H9 (cell line): ENCODE data around the gene ADI1. TPM values are rescaled to one million over a fixed set of nuclear protein-coding genes. Genes with fewer than 3 reads are reported as not detected.

Source experiments
- DNase-seq: peaks from one replicate; pipeline ENCODE4 v3.0.0-alpha.2; 2017
- H2AFZ ChIP-seq: one replicate; pipeline ENCODE4 v1.6.1; 2013; ENCODE audit warnings: mild to moderate bottlenecking, low read length, control low read depth, moderate library complexity
- H2AK5ac ChIP-seq: 2 replicates; pipeline ENCODE4 v1.6.1; 2013; ENCODE audit warnings: low read length, control low read depth, mixed read lengths; ENCODE audit not compliant: insufficient read length
- H2BK120ac ChIP-seq: one replicate; pipeline ENCODE4 v1.6.1; 2013; ENCODE audit warnings: low read depth, mild to moderate bottlenecking, low read length, control low read depth, inconsistent platforms; ENCODE audit not compliant: poor library complexity, severe bottlenecking
- H2BK12ac ChIP-seq: 2 replicates; pipeline ENCODE4 v1.6.1; 2013; ENCODE audit warnings: low read length, control low read depth, mixed read lengths, low read depth; ENCODE audit not compliant: insufficient read length
- H2BK15ac ChIP-seq: 2 replicates; pipeline ENCODE4 v1.6.1; 2013; ENCODE audit warnings: low read depth, low read length, control low read depth
- H2BK20ac ChIP-seq: one replicate; pipeline ENCODE4 v1.6.1; 2013; ENCODE audit warnings: low read depth, mild to moderate bottlenecking, low read length, control low read depth, inconsistent platforms; ENCODE audit not compliant: poor library complexity, severe bottlenecking
- H2BK5ac ChIP-seq: 2 replicates; pipeline ENCODE4 v1.6.1; 2013; ENCODE audit warnings: low read length, control low read depth, mixed read lengths; ENCODE audit not compliant: insufficient read length
- H3K14ac ChIP-seq: 2 replicates; pipeline ENCODE4 v1.6.1; 2013; ENCODE audit warnings: low read length, control low read depth; ENCODE audit not compliant: insufficient read depth
- H3K18ac ChIP-seq: 2 replicates; pipeline ENCODE4 v1.6.1; 2013; ENCODE audit warnings: low read depth, mild to moderate bottlenecking, mixed read lengths, low read length, control low read depth; ENCODE audit not compliant: insufficient read length
- H3K23ac ChIP-seq: 2 replicates; pipeline ENCODE4 v1.6.1; 2013; ENCODE audit warnings: low read length, control low read depth, mixed read lengths, low read depth; ENCODE audit not compliant: insufficient read length
- H3K23me2 ChIP-seq: 2 replicates; pipeline ENCODE4 v1.6.1; 2013; ENCODE audit warnings: low read depth, mild to moderate bottlenecking, mixed read lengths, low read length, control low read depth; ENCODE audit not compliant: insufficient read length, poor library complexity, severe bottlenecking
- H3K27ac ChIP-seq: 2 replicates; pipeline ENCODE4 v1.5.1; 2013; ENCODE audit warnings: low read length, control low read depth, mixed read lengths, low read depth; ENCODE audit not compliant: insufficient read length
- H3K27me3 ChIP-seq: 2 replicates; pipeline ENCODE4 v1.6.1; 2013; ENCODE audit warnings: low read length, control low read depth, inconsistent platforms; ENCODE audit not compliant: insufficient read depth
- H3K4ac ChIP-seq: 2 replicates; pipeline ENCODE4 v1.6.1; 2013; ENCODE audit warnings: low read depth, mild to moderate bottlenecking, control low read depth, inconsistent platforms, low read length, moderate library complexity
- H3K4me1 ChIP-seq: 2 replicates; pipeline ENCODE4 v1.6.1; 2013; ENCODE audit warnings: low read length, control low read depth, inconsistent platforms; ENCODE audit not compliant: insufficient read depth
- H3K4me2 ChIP-seq: 2 replicates; pipeline ENCODE4 v1.6.1; 2013; ENCODE audit warnings: low read length, control low read depth, mixed read lengths; ENCODE audit not compliant: insufficient read length, insufficient read depth
- H3K56ac ChIP-seq: 2 replicates; pipeline ENCODE4 v1.6.1; 2013; ENCODE audit warnings: low read depth, mild to moderate bottlenecking, mixed read lengths, low read length, control low read depth; ENCODE audit not compliant: insufficient read length
- H3K79me1 ChIP-seq: 2 replicates; pipeline ENCODE4 v1.6.1; 2013; ENCODE audit warnings: low read depth, mild to moderate bottlenecking, moderate library complexity, low read length, control low read depth, inconsistent platforms; ENCODE audit not compliant: insufficient read depth, poor library complexity, severe bottlenecking
- H3K79me2 ChIP-seq: 2 replicates; pipeline ENCODE4 v1.6.1; 2013; ENCODE audit warnings: low read length, control low read depth, inconsistent platforms; ENCODE audit not compliant: insufficient read depth
- H3K9ac ChIP-seq: 2 replicates; pipeline ENCODE4 v1.6.1; 2013; ENCODE audit warnings: low read length, control low read depth, mixed read lengths; ENCODE audit not compliant: insufficient read length; ENCODE audit errors: extremely low read depth
- H3K9me3 ChIP-seq: one replicate; pipeline ENCODE4 v1.6.1; 2013; ENCODE audit warnings: low read depth, low read length, inconsistent platforms; ENCODE audit not compliant: control insufficient read depth
- H3T11ph ChIP-seq: one replicate; pipeline ENCODE4 v1.6.1; 2013; ENCODE audit warnings: mild to moderate bottlenecking, low read length, control low read depth, inconsistent platforms
- H4K20me1 ChIP-seq: one replicate; pipeline ENCODE4 v1.6.1; 2013; ENCODE audit not compliant: control insufficient read depth, insufficient read length, insufficient read depth
- H4K5ac ChIP-seq: 2 replicates; pipeline ENCODE4 v1.6.1; 2013; ENCODE audit warnings: low read depth, mild to moderate bottlenecking, mixed read lengths, low read length, control low read depth; ENCODE audit not compliant: insufficient read length
- H4K8ac ChIP-seq: replicated peaks from 2 replicates; pipeline ENCODE4 v1.6.1; 2013; ENCODE audit warnings: low read length, control low read depth, mixed read lengths, low read depth; ENCODE audit not compliant: insufficient read length
- H4K91ac ChIP-seq: 2 replicates; pipeline ENCODE4 v1.6.1; 2013; ENCODE audit warnings: low read depth, mild to moderate bottlenecking, moderate library complexity, mixed read lengths, low read length, control low read depth; ENCODE audit not compliant: insufficient read length
- H3K27ac Mint-ChIP-seq, 3 experiments: 2 replicates in 2 of 3; 3 replicates in 1 of 3; pipeline ENCODE4 v1.8.0; 2020 to 2021; ENCODE audit warnings: mixed read lengths in 3 of 3, mild to moderate bottlenecking in 1 of 3, moderate library complexity in 1 of 3
- H3K27me3 Mint-ChIP-seq: 2 replicates; pipeline ENCODE4 v1.8.0; 2021; ENCODE audit warnings: low read depth, mild to moderate bottlenecking, moderate library complexity, mixed read lengths
- H3K36me3 Mint-ChIP-seq, 3 experiments: 2 replicates in 2 of 3; 3 replicates in 1 of 3; pipeline ENCODE4 v1.8.0; 2020 to 2021; ENCODE audit warnings: low read depth in 3 of 3, mixed read lengths in 3 of 3; ENCODE audit not compliant: insufficient read depth in 1 of 3
- H3K4me1 Mint-ChIP-seq, 2 experiments: 2 replicates each; pipeline ENCODE4 v1.8.0; 2020; ENCODE audit warnings: mixed read lengths in 2 of 2
- H3K4me3 Mint-ChIP-seq, 2 experiments: 2 replicates in 1 of 2; 3 replicates in 1 of 2; pipeline ENCODE4 v1.8.0; 2020 to 2021; ENCODE audit warnings: mild to moderate bottlenecking in 2 of 2, mixed read lengths in 2 of 2, moderate library complexity in 1 of 2
- H3K9me3 Mint-ChIP-seq, 2 experiments: 2 replicates in 1 of 2; 3 replicates in 1 of 2; pipeline ENCODE4 v1.8.0; 2020; ENCODE audit warnings: mild to moderate bottlenecking in 2 of 2, mixed read lengths in 2 of 2, moderate library complexity in 1 of 2
- CTCF ChIP-seq: fragments of 200-600 bp; sonication (generic); conservative IDR thresholded peaks from 3 replicates; pipeline ENCODE4 v1.8.0; 2021; ENCODE audit warnings: antibody characterized with exemption, mild to moderate bottlenecking
- WGBS: extraction: QIAGEN DNeasy Blood & Tissue Kit; methylation state at CpG from one replicate; pipeline ENCODE4 v1.1.7; 2013; ENCODE audit warnings: missing lambda C conversion rate, low lambda C conversion rate, mixed read lengths; ENCODE audit not compliant: insufficient read length; ENCODE audit errors: extremely low coverage; 5-methylcytosine and 5-hydroxymethylcytosine counted together
- total RNA-seq: library from RNA; stranded (reverse); gene quantifications from 2 replicates; pipeline ENCODE4 v1.2.1, GENCODE V29; 2021

Gene ADI1
- total RNA-seq, 1 experiment from 2014 or later = 23.4 TPM

DNA sequence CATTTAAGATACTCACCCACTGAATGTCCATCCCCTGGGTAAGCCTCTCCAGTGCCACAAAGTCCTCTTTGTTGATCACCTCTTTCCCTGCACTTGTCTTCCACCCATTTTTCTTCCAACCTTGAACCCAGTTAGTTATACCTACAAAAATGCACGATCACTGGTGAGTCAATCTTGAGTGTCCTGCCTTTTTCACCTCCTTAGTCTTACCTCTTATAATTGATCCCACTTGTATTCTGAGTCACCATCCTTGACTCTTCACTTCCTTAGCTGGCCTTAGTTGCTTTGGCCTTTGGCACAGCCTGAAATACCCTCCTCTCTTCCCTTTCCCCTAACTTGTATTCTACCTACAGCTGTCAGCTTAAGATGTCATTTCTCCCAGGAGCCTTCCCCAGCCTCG is 28.6 kb upstream of the ADI1 start:
- H3K27ac Mint-ChIP-seq = no peak overlapping the region; a peak in 1 of 7 replicates
- H3T11ph ChIP-seq = no peak overlapping the region

More for the DNA sequence above, 28.6 kb upstream of the ADI1 start:
- TF ChIP-seq CTCF = no peak
- Histone ChIP-seq H2BK12ac (no peak overlapping the region), H3K56ac (no peak overlapping the region), H2AK5ac (no peak overlapping the region), H4K5ac (no peak overlapping the region), H4K91ac (no peak overlapping the region), H3K23me2 (no peaks in the 10 kb centered on the region), H2BK15ac (no peak overlapping the region), H3K79me1 (no peaks in the 10 kb centered on the region), H3K9ac (no peak overlapping the region), H3K14ac (no peak overlapping the region), H2BK5ac (no peak overlapping the region), H4K8ac (no peak overlapping the region), H3K4me2 (no peak overlapping the region), H2BK120ac (no peak overlapping the region), H3K9me3 (no peaks in the 10 kb centered on the region), H3K27ac (no peak overlapping the region), H3K27me3 (no peaks in the 10 kb centered on the region), H3K4me1 (no peaks in the 10 kb centered on the region), H4K20me1 (no peaks in the 10 kb centered on the region), H3K4ac (no peak overlapping the region), H2BK20ac (no peak overlapping the region), H2AFZ (no peak overlapping the region), H3K23ac (no peak overlapping the region), H3K79me2 (no peaks in the 10 kb centered on the region), H3K18ac (no peak overlapping the region)
- Mint-ChIP-seq H3K4me1 (no peaks in the 10 kb centered on the region), H3K36me3 (peaks cover 63 to 94% (median 87%) of the 10 kb centered on the region in 3 experiments), H3K4me3 (no peak overlapping the region), H3K9me3 (no peaks in the 10 kb centered on the region), H3K27me3 (no peaks in the 10 kb centered on the region)
- no peak for DNase-seq
- WGBS = no CpG with 5 or more reads among the region's 2 CpGs
